ENCODE data around the gene GLTPD2. TPM values are rescaled to one million over a fixed set of nuclear protein-coding genes. Genes with fewer than 3 reads are reported as not detected.

GLTPD2 gene
- total and polyA plus RNA-seq, 2 donors (not counting 3 experiments of a cell fraction or from before 2014, with no cell fraction given), result not detected

- TF ChIP-seq FOS (IDR thresholded peaks at IDR 0.05; ENCODE audit: borderline replicate concordance, insufficient read depth, low read length) (no peak), EZH2 (IDR thresholded peaks at IDR 0.05; ENCODE audit: borderline replicate concordance, low read depth, low read length, severe bottlenecking) (no peak), GATA2 (IDR thresholded peaks at IDR 0.05; ENCODE audit: insufficient read depth, insufficient read length, low read depth, low read length) (no peak), MYC (IDR thresholded peaks at IDR 0.05; ENCODE audit: low read depth, low read length) (no peak), POLR2A (IDR thresholded peaks at IDR 0.05; ENCODE audit: low read depth, low read length) (no peak), POLR2AphosphoS5 (IDR thresholded peaks at IDR 0.05; ENCODE audit: insufficient read depth, low read depth, low read length) (no peak), JUN (IDR thresholded peaks at IDR 0.05; ENCODE audit: borderline replicate concordance, insufficient read depth, insufficient read length, low read depth) (no peak), CTCF (IDR thresholded peaks at IDR 0.05; ENCODE audit: extremely low read depth in 1 of 2, insufficient read depth in 1 of 2, low read depth in 1 of 2, low read length in 2 of 2) (no peak)
- TF ChIP-seq, protein P1, sequence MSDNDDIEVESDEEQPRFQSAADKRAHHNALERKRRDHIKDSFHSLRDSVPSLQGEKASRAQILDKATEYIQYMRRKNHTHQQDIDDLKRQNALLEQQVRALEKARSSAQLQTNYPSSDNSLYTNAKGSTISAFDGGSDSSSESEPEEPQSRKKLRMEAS (IDR thresholded peaks at IDR 0.05; ENCODE audit: insufficient read depth, insufficient read length), result no peak
- Histone ChIP-seq H3K9ac (replicated peaks; ENCODE audit: extremely low read depth, insufficient read depth, low read length) (no peak overlapping the region), H3K4me2 (ENCODE audit: insufficient read depth, low read length) (no peak overlapping the region), H4K20me1 (replicated peaks; ENCODE audit: control insufficient read depth, extremely low read depth, insufficient read depth, low read length) (no peaks in the 10 kb centered on the region), H3K9me1 (replicated peaks; ENCODE audit: control insufficient read depth, extremely low read depth, insufficient read depth, low read length) (no peaks in the 10 kb centered on the region), H3K79me2 (ENCODE audit: control insufficient read depth, insufficient read depth, low read length) (no peaks in the 10 kb centered on the region), H3K27ac (ENCODE audit: insufficient read depth, low read depth, low read length) (no peak overlapping the region), H3K9me3 (replicated peaks; ENCODE audit: control insufficient read depth, insufficient read depth, low read length) (no peaks in the 10 kb centered on the region), H3K4me3 (replicated peaks in 1 of 3; ENCODE audit: insufficient read depth in 1 of 3, low read depth in 1 of 3, low read length in 3 of 3) (no peak overlapping the region), H3K27me3 (ENCODE audit: control insufficient read depth in 2 of 2, insufficient read depth in 2 of 2, low read length in 2 of 2) (no peaks in the 10 kb centered on the region), H3K36me3 (ENCODE audit: control insufficient read depth in 2 of 2, extremely low read depth in 1 of 2, insufficient read depth in 2 of 2, low read length in 2 of 2) (peaks cover 5 to 16% of the 10 kb centered on the region in 2 experiments), H3K4me1 (ENCODE audit: control insufficient read depth, extremely low read depth, insufficient read depth, low read length) (no peaks in the 10 kb centered on the region), H2AFZ (ENCODE audit: low read depth, low read length) (no peak overlapping the region)
- FAIRE-seq, result no peak
- POLR2A ChIA-PET, result no interaction called here
- dilution Hi-C loops (cut with MboI; ENCODE audit: extremely low pct_ligation_motif_present, low sequenced_read_pairs) (no loop called here), intact Hi-C loops (cut with micrococcal nuclease) (no loop called here)
- CTCF ChIA-PET, result interaction anchor here (2.0 to 2.8 kb wide), 2 partner anchors 27 to 64 kb away, joined by 4 to 7 read pairs; no protein-coding TSS in a partner anchor
- DNase-seq (ENCODE audit: low read depth, low spot score), result no peak
- no TSS peak for BruUV-seq (replicated peaks)
These were observed 28.1 kb downstream of the GLTPD2 start for GRCh38 chr17:4816826-4817225.

Data from endothelial cell of umbilical vein (primary cell).